ENCODE measurements around the gene PRR5. TPM values are rescaled to one million over a fixed set of nuclear protein-coding genes. Genes with fewer than 3 reads are reported as not detected.

The PRR5 gene
- total RNA-seq, 2 experiments from 2014 or later = 29.0 to 31.6 TPM

GRCh38 chr22:44748524-44748923, 46.5 kb downstream of the PRR5 start:
- ChIA-PET CTCF (no interaction called here), POLR2A (no interaction called here)
- H3K27me3 ChIP-seq (ENCODE audit: control insufficient read depth in 1 of 2, insufficient read depth in 2 of 2, low read length in 2 of 2) = peaks cover 18 to 38% of the 10 kb centered on the region in 2 experiments
- H3K9me3 ChIP-seq (ENCODE audit: control insufficient read depth in 1 of 2, insufficient read depth in 1 of 2, low read length in 2 of 2) = peaks cover 0 to 14% of the 10 kb centered on the region in 2 experiments
- intact Hi-C loops (cut with DNase I, micrococcal nuclease) = no loop called here
- no peak overlapping the region for H3K27ac ChIP-seq (ENCODE audit: low read depth in 1 of 2, low read length in 2 of 2)
- H3K4me1 ChIP-seq (ENCODE audit: insufficient read depth, low read length) = peaks cover 12% of the 10 kb centered on the region
- H3K36me3 ChIP-seq (ENCODE audit: insufficient read depth, low read length) = no peaks in the 10 kb centered on the region
- H3K4me3 ChIP-seq (ENCODE audit: low read length) = no peak overlapping the region
- H3K9me3 Mint-ChIP-seq = no peaks in the 10 kb centered on the region
- H3K4me1 Mint-ChIP-seq (ENCODE audit: low read depth) = no peaks in the 10 kb centered on the region
- no peak for DNase-seq
- ATAC-seq (ENCODE audit: poor library complexity) = no peak
- no peak overlapping the region for H3K4me3 Mint-ChIP-seq
- peaks cover 47% of the 10 kb centered on the region for H3K27me3 Mint-ChIP-seq
- no peak overlapping the region for H3K27ac Mint-ChIP-seq
- no peak for TF ChIP-seq CTCF (IDR thresholded peaks at IDR 0.05)
- no peaks in the 10 kb centered on the region for H3K36me3 Mint-ChIP-seq (ENCODE audit: low read depth)

GRCh38 chr22:44750481-44750880, 48.5 kb downstream of the PRR5 start:
- no peak for TF ChIP-seq CTCF (IDR thresholded peaks at IDR 0.05)
- Histone ChIP-seq H3K27me3 (ENCODE audit: control insufficient read depth in 1 of 2, insufficient read depth in 2 of 2, low read length in 2 of 2) (peaks cover 30 to 53% of the 10 kb centered on the region in 2 experiments), H3K36me3 (ENCODE audit: insufficient read depth, low read length) (no peaks in the 10 kb centered on the region), H3K4me3 (ENCODE audit: low read length) (no peak overlapping the region), H3K9me3 (ENCODE audit: control insufficient read depth in 1 of 2, insufficient read depth in 1 of 2, low read length in 2 of 2) (peaks cover 0 to 19% of the 10 kb centered on the region in 2 experiments), H3K27ac (ENCODE audit: low read depth in 1 of 2, low read length in 2 of 2) (no peak overlapping the region), H3K4me1 (ENCODE audit: insufficient read depth, low read length) (peaks cover 13% of the 10 kb centered on the region)
- intact Hi-C loops (cut with DNase I, micrococcal nuclease) = no loop called here
- no peaks in the 10 kb centered on the region for H3K36me3 Mint-ChIP-seq (ENCODE audit: low read depth)
- peaks cover 67% of the 10 kb centered on the region for H3K27me3 Mint-ChIP-seq
- POLR2A ChIA-PET = no interaction called here
- H3K4me3 Mint-ChIP-seq = no peak overlapping the region
- ATAC-seq (ENCODE audit: poor library complexity) (no peak), DNase-seq (no peak)
- no peak overlapping the region for H3K27ac Mint-ChIP-seq
- no peaks in the 10 kb centered on the region for H3K9me3 Mint-ChIP-seq
- H3K4me1 Mint-ChIP-seq (ENCODE audit: low read depth) = no peaks in the 10 kb centered on the region
- CTCF ChIA-PET = no interaction called here

GRCh38 chr22:44752285-44753188, 50.5 kb downstream of the PRR5 start, which contains the start of gene ARHGAP8:
ARHGAP8 (plus strand) TSS chr22:44752575; CDS start chr22:44786528, 33,953 bp downstream.
- H3K27me3 Mint-ChIP-seq = peaks cover 73% of the 10 kb centered on the region
- intact Hi-C loops (cut with DNase I, micrococcal nuclease) = no loop called here
- Histone ChIP-seq H3K27ac (ENCODE audit: low read depth in 1 of 2, low read length in 2 of 2) (no peak within 1 kb of the TSS), H3K9me3 (ENCODE audit: control insufficient read depth in 1 of 2, insufficient read depth in 1 of 2, low read length in 2 of 2) (peaks cover 0 to 19% of the 10 kb centered on the region in 2 experiments), H3K36me3 (ENCODE audit: insufficient read depth, low read length) (no peaks in the 10 kb centered on the region), H3K27me3 (ENCODE audit: control insufficient read depth in 1 of 2, insufficient read depth in 2 of 2, low read length in 2 of 2) (peaks cover 41 to 54% of the 10 kb centered on the region in 2 experiments), H3K4me3 (ENCODE audit: low read length) (no peak within 1 kb of the TSS), H3K4me1 (ENCODE audit: insufficient read depth, low read length) (peaks cover 13% of the 10 kb centered on the region)
- H3K27ac Mint-ChIP-seq = no peak within 1 kb of the TSS
- no peaks in the 10 kb centered on the region for H3K9me3 Mint-ChIP-seq
- H3K36me3 Mint-ChIP-seq (ENCODE audit: low read depth) = no peaks in the 10 kb centered on the region
- no peaks in the 10 kb centered on the region for H3K4me1 Mint-ChIP-seq (ENCODE audit: low read depth)
- DNase-seq (peak in 6 of 14 experiments; percentile 14 to 53 (median 41)), ATAC-seq (ENCODE audit: poor library complexity) (peak; percentile 69)
- CTCF ChIA-PET = no interaction called here
- peak within 1 kb of the TSS; percentile 71 for H3K4me3 Mint-ChIP-seq
- POLR2A ChIA-PET = no interaction called here
- TF ChIP-seq CTCF (IDR thresholded peaks at IDR 0.05) = no peak

Data from CD4-positive, alpha-beta T cell (primary cell).